Kidney epithelial cell (primary cell): ENCODE measurements around the gene CD74. TPM values are rescaled to one million over a fixed set of nuclear protein-coding genes. Genes with fewer than 3 reads are reported as not detected.
A peak's percentile ranks its signal among the peaks of the same experiment; 100 is the strongest.

Experiments
- DNase-seq: peaks from one replicate; pipeline ENCODE4 v3.0.0-alpha.2; 2010; ENCODE audit warnings: low read depth
- H3K27me3 ChIP-seq: 2 replicates; pipeline ENCODE4 v1.6.0; 2011; ENCODE audit warnings: low read length; ENCODE audit not compliant: control insufficient read depth, insufficient read depth
- H3K36me3 ChIP-seq: 2 replicates; pipeline ENCODE4 v1.5.1; 2011; ENCODE audit warnings: low read length; ENCODE audit not compliant: control insufficient read depth, insufficient read depth
- H3K4me3 ChIP-seq: 2 replicates; pipeline ENCODE4 v1.5.1; 2011; ENCODE audit warnings: low read depth, mild to moderate bottlenecking, control low read depth, low read length
- CTCF ChIP-seq: IDR thresholded peaks from 2 replicates; pipeline ENCODE4 v1.5.1; 2011; ENCODE audit warnings: mild to moderate bottlenecking, moderate library complexity, low read length, control low read depth, inconsistent platforms; ENCODE audit not compliant: insufficient read depth, poor library complexity, severe bottlenecking
- total RNA-seq: library from RNA; depleted of rRNA; stranded (reverse); fragments of >200 nt; gene quantifications from 2 replicates; pipeline ENCODE4 v1.2.3, GENCODE V29; 2015

The CD74 gene
- total RNA-seq, 1 donor from 2014 or later: 119 TPM

- TF ChIP-seq CTCF: no peak
- no peak for DNase-seq
- Histone ChIP-seq H3K36me3 (no peaks in the 10 kb centered on the region), H3K27me3 (no peaks in the 10 kb centered on the region), H3K4me3 (peak overlapping the region; percentile 22)
Measured at GRCh38 chr5:150356575-150357294, 56.0 kb downstream of the CD74 start.

- no peak for TF ChIP-seq CTCF
- Histone ChIP-seq H3K36me3 (no peaks in the 10 kb centered on the region), H3K4me3 (no peak overlapping the region), H3K27me3 (no peaks in the 10 kb centered on the region)
- DNase-seq: no peak
Measured at GRCh38 chr5:150355791-150356190, 56.9 kb downstream of the CD74 start.

DNA sequence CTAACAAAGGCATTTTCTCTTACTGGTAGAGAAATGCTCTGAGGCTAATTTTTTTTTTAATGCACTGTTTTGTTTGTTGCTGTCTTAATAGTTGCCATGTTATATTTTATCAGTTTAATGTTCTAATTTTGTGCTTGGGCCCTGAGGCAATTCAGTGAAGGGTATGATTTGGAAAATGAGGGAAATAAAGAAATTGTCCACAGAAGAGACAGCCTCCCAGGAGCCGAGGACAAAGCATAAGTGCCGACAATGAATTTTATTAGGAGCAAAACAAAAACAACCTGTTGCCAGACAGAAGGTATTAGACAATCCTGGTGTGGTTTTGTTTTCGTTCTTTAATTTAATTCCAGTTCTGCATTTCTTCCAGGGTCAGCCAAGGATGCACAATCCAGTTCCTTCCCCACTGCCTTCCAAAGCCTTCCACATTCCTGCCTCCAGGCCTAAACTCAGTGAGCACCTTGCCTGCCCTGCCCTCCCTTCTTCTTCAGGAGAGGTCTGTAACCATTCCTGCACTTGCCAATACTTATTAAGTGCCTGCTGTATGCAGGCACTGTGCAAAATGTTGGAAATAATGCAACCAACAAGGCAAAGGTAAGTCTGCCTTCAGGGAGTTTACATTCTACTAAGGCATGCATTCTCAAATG, 59.6 kb downstream of the CD74 start:
- Histone ChIP-seq H3K27me3 (no peaks in the 10 kb centered on the region), H3K4me3 (no peak overlapping the region), H3K36me3 (no peaks in the 10 kb centered on the region)
- TF ChIP-seq CTCF: no peak
- no peak for DNase-seq

DNA sequence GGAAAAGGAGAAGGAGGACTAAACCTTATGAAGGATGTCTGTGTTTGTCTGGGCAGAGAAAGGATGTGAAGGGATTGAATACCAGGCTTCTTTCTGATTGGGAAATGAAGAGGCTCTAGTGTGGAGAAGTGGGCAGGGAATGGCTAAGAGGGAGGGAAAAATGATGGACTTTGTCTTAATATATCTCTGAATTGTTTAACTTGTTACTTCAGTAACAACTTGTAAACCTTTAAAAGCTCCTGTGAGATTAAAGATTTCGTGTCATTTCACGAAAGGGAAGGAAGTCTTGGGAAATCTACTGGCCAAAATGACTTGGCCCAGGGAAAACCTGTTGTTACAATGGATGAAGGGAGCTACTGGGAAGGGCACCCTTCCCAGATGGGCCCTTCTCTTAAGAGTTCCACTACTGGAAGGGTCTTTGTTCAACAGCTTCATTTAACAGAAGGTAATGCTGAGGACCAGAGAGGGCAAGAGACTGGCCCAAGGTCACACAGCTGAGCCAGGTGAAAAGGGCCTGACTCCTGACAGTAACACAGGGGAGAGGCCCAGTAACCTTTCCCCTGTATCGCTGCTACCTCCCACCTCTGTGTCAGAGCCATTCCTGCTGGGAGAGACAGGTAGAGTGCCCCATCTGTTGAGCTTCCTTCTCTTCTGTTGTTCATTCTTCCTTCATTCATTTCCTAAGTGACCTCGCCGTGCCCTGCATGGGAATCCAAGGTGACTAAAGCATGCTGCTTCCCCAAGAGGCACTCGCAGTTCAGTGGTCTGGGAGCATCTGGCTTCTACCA, 60.3 kb downstream of the CD74 start:
- Histone ChIP-seq H3K27me3 (no peaks in the 10 kb centered on the region), H3K36me3 (no peaks in the 10 kb centered on the region), H3K4me3 (no peak overlapping the region)
- DNase-seq: no peak
- TF ChIP-seq CTCF: no peak

Other genes starting within 250 kb of the CD74 start
- 0.33 and 0.48 TPM in 2 replicates for gene CDX1, start 246.1 kb downstream of the CD74 start, total RNA-seq
- gene SLC6A7, start 222.8 kb downstream of the CD74 start, total RNA-seq: not detected in 2 replicates
- not detected in 2 replicates for gene CAMK2A, start 123.1 kb downstream of the CD74 start, total RNA-seq
- gene ARSI, start 110.0 kb downstream of the CD74 start, total RNA-seq: 2.4 TPM in 2 replicates
- 30.8 and 33.2 TPM in 2 replicates for gene TCOF1, start 55.2 kb downstream of the CD74 start, total RNA-seq
- gene RPS14, start 36.8 kb upstream of the CD74 start, total RNA-seq: 3,131 and 3,855 TPM in 2 replicates
- 155 and 192 TPM in 2 replicates for gene NDST1, start 95.2 kb upstream of the CD74 start, total RNA-seq
- 3.4 and 4.0 TPM in 2 replicates for gene SYNPO, start 227.8 kb upstream of the CD74 start, total RNA-seq
- gene MYOZ3, start 248.3 kb upstream of the CD74 start, total RNA-seq: 1.5 and 4.6 TPM in 2 replicates